IMR-90 (cell line): ENCODE data around the gene PMM2.

Source experiments
- BHLHE40 ChIP-seq: fragments of 150-350 bp; IDR thresholded peaks from 2 replicates; pipeline ENCODE4 v1.6.1; 2016; ENCODE audit warnings: mild to moderate bottlenecking, low read depth, low read length
- CEBPB ChIP-seq: IDR thresholded peaks from 2 replicates; pipeline ENCODE4 v1.6.1; 2012; ENCODE audit warnings: low read depth, low read length, improper control_type of control experiment
- FOS ChIP-seq: fragments of 150-350 bp; IDR thresholded peaks from 2 replicates; pipeline ENCODE4 v1.6.1; 2016; ENCODE audit warnings: low read depth, low read length
- MAFK ChIP-seq: IDR thresholded peaks from 2 replicates; pipeline ENCODE4 v1.6.1; 2012; ENCODE audit warnings: low read depth, low read length, improper control_type of control experiment
- MAZ ChIP-seq: IDR thresholded peaks from 2 replicates; pipeline ENCODE4 v1.6.1; 2012; ENCODE audit warnings: low read depth, mild to moderate bottlenecking, low read length, improper control_type of control experiment, moderate library complexity, borderline replicate concordance
- MXI1 ChIP-seq: IDR thresholded peaks from 2 replicates; pipeline ENCODE4 v1.6.1; 2012; ENCODE audit warnings: low read depth, mild to moderate bottlenecking, low read length, moderate library complexity, borderline replicate concordance
- NFE2L2 ChIP-seq: fragments of 150-350 bp; IDR thresholded peaks from 2 replicates; pipeline ENCODE4 v1.6.1; 2016; ENCODE audit warnings: low read depth, mild to moderate bottlenecking, low read length
- POLR2A ChIP-seq: IDR thresholded peaks from 2 replicates; pipeline ENCODE4 v1.6.1; 2012; ENCODE audit warnings: mild to moderate bottlenecking, low read depth, low read length
- RAD21 ChIP-seq: IDR thresholded peaks from 2 replicates; pipeline ENCODE4 v1.6.1; 2012; ENCODE audit warnings: low read length, improper control_type of control experiment
- RCOR1 ChIP-seq: IDR thresholded peaks from 2 replicates; pipeline ENCODE4 v1.6.1; 2012; ENCODE audit warnings: mild to moderate bottlenecking, low read length, improper control_type of control experiment; ENCODE audit not compliant: insufficient replicate concordance
- SMC3 ChIP-seq: fragments of 150-350 bp; IDR thresholded peaks from 2 replicates; pipeline ENCODE4 v1.6.1; 2016; ENCODE audit warnings: low read depth, mild to moderate bottlenecking, antibody characterized with exemption, low read length, moderate library complexity
- TF ChIP-seq, protein P1 (sequence below): conservative IDR thresholded peaks from 2 replicates; pipeline ENCODE4 v1.5.1; 2012; ENCODE audit warnings: mild to moderate bottlenecking, low read depth, low read length, improper control_type of control experiment
- TF ChIP-seq, protein P2 (sequence below): fragments of 150-350 bp; IDR thresholded peaks from 2 replicates; pipeline ENCODE4 v1.6.1; 2017; ENCODE audit warnings: mild to moderate bottlenecking, antibody characterized with exemption, low read length, low read depth

DNA sequence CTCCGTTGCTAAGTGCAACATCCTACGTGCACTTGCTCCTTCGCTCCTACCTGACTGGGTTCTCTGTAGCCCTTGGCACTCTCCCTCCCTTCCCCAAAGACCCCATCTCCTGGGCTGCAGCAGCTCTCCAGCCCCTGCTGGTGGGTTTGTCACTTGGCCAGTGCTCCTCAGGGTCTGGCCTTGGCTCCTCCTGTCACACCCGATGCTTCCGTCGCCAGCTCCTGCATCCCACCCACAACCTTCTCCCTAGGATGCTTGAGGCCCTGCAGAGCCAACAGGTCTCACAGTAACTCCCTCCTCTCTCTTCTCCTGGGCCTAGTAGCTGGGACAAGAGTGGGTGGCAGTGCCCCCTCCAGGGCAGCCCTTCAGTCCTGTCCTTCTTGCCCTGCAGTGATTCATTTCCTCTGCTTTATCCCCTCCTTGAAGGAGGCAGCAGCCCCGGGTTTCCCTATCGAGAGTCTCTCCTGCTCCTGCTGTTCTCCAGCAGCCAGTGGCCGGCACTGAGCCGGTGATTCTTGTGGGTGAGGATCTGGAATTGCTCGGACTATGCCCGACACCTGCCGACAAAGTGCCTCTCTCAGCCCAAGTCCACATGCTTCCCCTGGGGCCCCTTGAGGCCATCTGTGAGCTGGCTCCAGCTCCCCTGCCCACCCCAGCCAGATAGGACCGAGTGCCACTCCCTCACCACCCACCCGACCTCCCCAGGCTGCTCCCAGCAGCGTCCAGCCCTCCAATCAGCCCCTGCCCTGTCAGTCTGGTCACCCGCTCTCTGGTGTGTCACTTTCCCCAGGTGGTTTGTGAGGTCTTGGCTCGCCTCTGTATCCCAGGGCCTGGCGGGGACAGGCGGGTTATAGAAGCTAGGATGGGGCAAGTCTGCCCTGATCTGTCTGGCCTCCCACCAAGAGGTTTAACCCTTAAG lies 88.3 kb downstream of the PMM2 start:
- TF ChIP-seq RCOR1 (no peak), POLR2A (no peak), MXI1 (no peak), RAD21 (no peak), CEBPB (no peak), SMC3 (no peak), NFE2L2 (no peak), MAFK (no peak), FOS (no peak), BHLHE40 (no peak), MAZ (no peak)
- TF ChIP-seq, protein P1, sequence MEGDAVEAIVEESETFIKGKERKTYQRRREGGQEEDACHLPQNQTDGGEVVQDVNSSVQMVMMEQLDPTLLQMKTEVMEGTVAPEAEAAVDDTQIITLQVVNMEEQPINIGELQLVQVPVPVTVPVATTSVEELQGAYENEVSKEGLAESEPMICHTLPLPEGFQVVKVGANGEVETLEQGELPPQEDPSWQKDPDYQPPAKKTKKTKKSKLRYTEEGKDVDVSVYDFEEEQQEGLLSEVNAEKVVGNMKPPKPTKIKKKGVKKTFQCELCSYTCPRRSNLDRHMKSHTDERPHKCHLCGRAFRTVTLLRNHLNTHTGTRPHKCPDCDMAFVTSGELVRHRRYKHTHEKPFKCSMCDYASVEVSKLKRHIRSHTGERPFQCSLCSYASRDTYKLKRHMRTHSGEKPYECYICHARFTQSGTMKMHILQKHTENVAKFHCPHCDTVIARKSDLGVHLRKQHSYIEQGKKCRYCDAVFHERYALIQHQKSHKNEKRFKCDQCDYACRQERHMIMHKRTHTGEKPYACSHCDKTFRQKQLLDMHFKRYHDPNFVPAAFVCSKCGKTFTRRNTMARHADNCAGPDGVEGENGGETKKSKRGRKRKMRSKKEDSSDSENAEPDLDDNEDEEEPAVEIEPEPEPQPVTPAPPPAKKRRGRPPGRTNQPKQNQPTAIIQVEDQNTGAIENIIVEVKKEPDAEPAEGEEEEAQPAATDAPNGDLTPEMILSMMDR: 0 out of 2 replicates have a peak, but pooled peaks have one; percentile 19
- TF ChIP-seq, protein P2, sequence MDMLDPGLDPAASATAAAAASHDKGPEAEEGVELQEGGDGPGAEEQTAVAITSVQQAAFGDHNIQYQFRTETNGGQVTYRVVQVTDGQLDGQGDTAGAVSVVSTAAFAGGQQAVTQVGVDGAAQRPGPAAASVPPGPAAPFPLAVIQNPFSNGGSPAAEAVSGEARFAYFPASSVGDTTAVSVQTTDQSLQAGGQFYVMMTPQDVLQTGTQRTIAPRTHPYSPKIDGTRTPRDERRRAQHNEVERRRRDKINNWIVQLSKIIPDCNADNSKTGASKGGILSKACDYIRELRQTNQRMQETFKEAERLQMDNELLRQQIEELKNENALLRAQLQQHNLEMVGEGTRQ: no peak
